ENCODE results near the gene CDH4.

DNA sequence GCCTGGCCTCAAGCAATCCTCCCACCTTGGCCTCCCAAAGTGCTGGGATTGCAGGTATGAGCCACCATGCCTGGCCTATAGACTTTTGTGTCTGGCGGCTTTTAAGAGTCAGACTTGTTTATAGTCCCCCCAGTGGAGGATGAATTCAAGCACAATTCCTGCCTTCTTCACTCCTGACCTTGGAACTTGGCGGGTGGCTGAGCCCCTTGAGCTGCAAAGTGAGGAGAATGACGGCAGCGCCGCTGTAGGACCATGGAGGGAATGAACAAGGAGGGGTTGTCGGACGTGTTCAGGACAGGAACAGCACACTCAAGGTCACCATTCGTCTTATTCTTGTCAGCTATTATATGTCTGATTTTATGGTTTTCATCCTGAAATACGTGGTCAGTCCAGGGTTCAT lies 265.4 kb downstream of the CDH4 start:
- TF ChIP-seq CTCF (IDR thresholded peaks at IDR 0.05): no peak
- TF ChIP-seq POLR2A (IDR thresholded peaks at IDR 0.05): no peak
